ENCODE measurements around the gene NASP.

Gene NASP, protein sequence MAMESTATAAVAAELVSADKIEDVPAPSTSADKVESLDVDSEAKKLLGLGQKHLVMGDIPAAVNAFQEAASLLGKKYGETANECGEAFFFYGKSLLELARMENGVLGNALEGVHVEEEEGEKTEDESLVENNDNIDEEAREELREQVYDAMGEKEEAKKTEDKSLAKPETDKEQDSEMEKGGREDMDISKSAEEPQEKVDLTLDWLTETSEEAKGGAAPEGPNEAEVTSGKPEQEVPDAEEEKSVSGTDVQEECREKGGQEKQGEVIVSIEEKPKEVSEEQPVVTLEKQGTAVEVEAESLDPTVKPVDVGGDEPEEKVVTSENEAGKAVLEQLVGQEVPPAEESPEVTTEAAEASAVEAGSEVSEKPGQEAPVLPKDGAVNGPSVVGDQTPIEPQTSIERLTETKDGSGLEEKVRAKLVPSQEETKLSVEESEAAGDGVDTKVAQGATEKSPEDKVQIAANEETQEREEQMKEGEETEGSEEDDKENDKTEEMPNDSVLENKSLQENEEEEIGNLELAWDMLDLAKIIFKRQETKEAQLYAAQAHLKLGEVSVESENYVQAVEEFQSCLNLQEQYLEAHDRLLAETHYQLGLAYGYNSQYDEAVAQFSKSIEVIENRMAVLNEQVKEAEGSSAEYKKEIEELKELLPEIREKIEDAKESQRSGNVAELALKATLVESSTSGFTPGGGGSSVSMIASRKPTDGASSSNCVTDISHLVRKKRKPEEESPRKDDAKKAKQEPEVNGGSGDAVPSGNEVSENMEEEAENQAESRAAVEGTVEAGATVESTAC

DNA sequence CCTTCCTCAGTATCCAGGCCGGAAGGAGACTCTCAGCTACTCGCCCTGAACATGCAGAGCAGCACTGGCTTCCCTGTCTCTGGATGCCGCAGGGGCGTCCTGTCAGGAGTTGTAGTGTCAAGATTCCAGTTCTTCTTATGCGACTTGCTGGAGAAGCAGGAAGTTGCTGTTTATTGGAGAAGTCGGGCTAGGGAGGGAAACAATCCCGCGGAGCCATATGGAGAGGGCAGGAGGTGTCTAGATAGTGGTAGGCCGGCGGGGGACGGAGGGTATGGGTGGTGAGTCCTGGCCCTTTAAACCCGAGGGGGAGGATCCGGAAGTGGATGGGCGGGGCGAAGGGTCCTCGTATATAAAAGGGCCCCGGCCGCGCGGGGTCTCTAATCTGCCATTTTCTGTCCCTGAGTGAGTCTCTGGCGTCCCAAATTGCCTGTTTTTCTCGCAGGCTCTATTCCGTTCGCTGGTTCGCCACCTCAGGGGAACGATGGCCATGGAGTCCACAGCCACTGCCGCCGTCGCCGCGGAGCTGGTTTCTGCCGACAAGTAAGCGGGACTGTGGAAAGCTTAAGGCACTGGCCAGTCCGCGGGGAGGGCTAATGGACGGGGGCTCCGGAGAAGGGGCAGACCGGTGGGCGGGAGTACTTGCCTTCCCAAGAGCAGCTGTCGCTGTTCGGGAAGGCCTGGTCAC is at the start of gene NASP:
Gene NASP, plus strand, starts transcription at position 376 of the 685 bp plus-strand sequence. Its CDS starts 106 bp downstream, at position 482.
- WGBS (ENCODE audit: insufficient coverage, insufficient read length): no CpG with 5 or more reads among the region's 41 CpGs
- Histone ChIP-seq H3K27ac (ENCODE audit: low read length) (no peak within 1 kb of the TSS), H3K27me3 (ENCODE audit: control insufficient read depth, insufficient read depth, low read length) (no peaks in the 10 kb centered on the region), H3K4me3 (ENCODE audit: low read length) (peak within 1 kb of the TSS; percentile 78), H3K4me1 (ENCODE audit: control insufficient read depth, insufficient read depth, low read length) (peaks cover 4% of the 10 kb centered on the region; the same call in 1 of the 2 replicates), H3K9me3 (ENCODE audit: control insufficient read depth, insufficient read depth, low read length) (no peaks in the 10 kb centered on the region), H3K36me3 (ENCODE audit: control insufficient read depth, insufficient read depth, low read length) (no peaks in the 10 kb centered on the region)
- no peak for DNase-seq (ENCODE audit: low read depth, low spot score)

DNA sequence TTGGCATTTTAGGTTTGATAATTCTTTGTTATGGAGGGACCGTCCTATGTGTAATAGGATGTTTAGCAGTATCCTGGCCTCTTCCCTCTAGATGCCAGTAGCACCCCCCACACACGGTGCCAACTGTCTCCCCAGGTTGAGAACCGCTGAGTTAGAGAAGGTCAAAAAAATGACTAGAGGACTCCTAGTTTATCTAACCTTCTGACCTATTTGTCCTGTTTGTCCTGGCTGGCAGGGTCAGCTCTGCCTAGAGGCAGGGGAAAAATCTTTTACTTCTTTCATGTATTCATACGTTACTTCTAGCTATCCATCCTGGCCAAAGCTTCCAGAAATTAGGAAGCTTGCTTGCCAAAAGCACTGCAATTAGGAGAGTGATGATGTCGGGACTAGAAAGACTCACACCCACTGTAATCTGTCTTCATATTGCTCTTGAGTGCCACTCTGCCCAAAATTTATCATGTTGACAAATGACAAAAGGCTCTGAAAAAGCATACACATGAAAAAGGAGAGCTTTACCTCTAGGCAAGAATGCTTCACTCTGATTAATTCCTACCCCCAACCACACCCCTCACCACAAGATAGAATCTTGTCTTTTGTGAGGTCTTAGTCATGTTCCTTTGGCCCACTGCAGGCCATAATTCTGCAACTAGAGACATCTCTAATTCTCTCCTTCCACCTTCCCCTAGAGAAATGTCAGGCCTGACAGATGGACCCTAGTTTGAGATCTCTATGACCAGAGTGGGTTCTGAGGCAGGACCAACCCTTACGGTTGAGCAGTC is 47.7 kb upstream of the NASP start:
- H3K4me3 ChIP-seq (ENCODE audit: low read length): no peak overlapping the region
- WGBS (ENCODE audit: insufficient coverage, insufficient read length): no CpG with 5 or more reads among the region's 6 CpGs
- H3K27me3 ChIP-seq (ENCODE audit: control insufficient read depth, insufficient read depth, low read length): no peaks in the 10 kb centered on the region
- DNase-seq (ENCODE audit: low read depth, low spot score): no peak
- no peak overlapping the region for H3K27ac ChIP-seq (ENCODE audit: low read length)
- H3K36me3 ChIP-seq (ENCODE audit: control insufficient read depth, insufficient read depth, low read length): no peaks in the 10 kb centered on the region
- no peaks in the 10 kb centered on the region for H3K4me1 ChIP-seq (ENCODE audit: control insufficient read depth, insufficient read depth, low read length)
- no peaks in the 10 kb centered on the region for H3K9me3 ChIP-seq (ENCODE audit: control insufficient read depth, insufficient read depth, low read length)

DNA sequence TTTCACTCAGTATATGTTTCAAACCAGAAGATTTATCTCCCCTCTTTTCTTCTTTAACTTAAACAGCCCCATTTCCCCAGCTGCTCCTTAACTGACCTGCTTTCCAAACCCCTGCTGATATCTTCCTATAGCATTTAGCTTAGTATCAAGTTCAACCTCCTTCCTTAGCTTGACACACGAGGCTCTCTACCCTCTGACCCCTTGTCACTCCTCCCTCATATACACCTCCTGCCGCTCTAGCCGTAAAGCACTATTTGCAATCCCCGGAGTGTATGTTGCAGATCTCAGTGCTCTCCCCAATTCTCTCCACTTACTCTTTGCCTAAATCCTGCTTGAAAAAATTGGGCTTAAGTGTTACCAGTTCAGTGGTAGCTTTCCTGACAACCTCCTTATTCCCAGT is 47.0 kb upstream of the NASP start:
- WGBS (ENCODE audit: insufficient coverage, insufficient read length): no CpG with 5 or more reads among the region's 4 CpGs
- Histone ChIP-seq H3K27ac (ENCODE audit: low read length) (no peak overlapping the region), H3K4me3 (ENCODE audit: low read length) (no peak overlapping the region)

DNA sequence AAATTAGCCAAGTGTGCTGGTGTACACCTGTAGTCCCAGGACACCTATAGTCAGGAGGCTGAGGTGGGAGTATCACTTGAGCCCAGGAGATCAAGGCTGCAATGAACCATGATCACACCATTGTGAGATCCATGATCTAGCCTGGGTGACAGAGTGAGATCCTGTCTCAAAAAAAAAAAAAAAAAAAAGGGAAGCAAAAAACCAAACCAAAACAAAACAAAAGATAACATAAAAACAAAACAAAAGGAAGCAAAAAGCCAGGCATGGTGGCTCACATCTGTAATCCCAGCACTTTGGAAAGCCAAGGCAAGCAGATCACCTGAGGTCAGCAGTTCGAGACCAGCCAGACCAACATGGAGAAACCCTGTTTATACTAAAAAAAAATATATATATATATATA is 42.6 kb upstream of the NASP start:
- H3K36me3 ChIP-seq (ENCODE audit: control insufficient read depth, insufficient read depth, low read length): no peaks in the 10 kb centered on the region
- H3K27me3 ChIP-seq (ENCODE audit: control insufficient read depth, insufficient read depth, low read length): no peaks in the 10 kb centered on the region
- H3K27ac ChIP-seq (ENCODE audit: low read length): no peak overlapping the region
- no peak for DNase-seq (ENCODE audit: low read depth, low spot score)
- H3K4me3 ChIP-seq (ENCODE audit: low read length): no peak overlapping the region
- no CpG with 5 or more reads among the region's 1 CpG for WGBS (ENCODE audit: insufficient coverage, insufficient read length)
- H3K4me1 ChIP-seq (ENCODE audit: control insufficient read depth, insufficient read depth, low read length): no peaks in the 10 kb centered on the region
- no peaks in the 10 kb centered on the region for H3K9me3 ChIP-seq (ENCODE audit: control insufficient read depth, insufficient read depth, low read length)

More for the DNA sequence above, 47.0 kb upstream of the NASP start:
- no peak for DNase-seq (ENCODE audit: low read depth, low spot score)
- Histone ChIP-seq H3K4me1 (ENCODE audit: control insufficient read depth, insufficient read depth, low read length) (no peaks in the 10 kb centered on the region), H3K27me3 (ENCODE audit: control insufficient read depth, insufficient read depth, low read length) (no peaks in the 10 kb centered on the region), H3K9me3 (ENCODE audit: control insufficient read depth, insufficient read depth, low read length) (no peaks in the 10 kb centered on the region), H3K36me3 (ENCODE audit: control insufficient read depth, insufficient read depth, low read length) (no peaks in the 10 kb centered on the region)

DNA sequence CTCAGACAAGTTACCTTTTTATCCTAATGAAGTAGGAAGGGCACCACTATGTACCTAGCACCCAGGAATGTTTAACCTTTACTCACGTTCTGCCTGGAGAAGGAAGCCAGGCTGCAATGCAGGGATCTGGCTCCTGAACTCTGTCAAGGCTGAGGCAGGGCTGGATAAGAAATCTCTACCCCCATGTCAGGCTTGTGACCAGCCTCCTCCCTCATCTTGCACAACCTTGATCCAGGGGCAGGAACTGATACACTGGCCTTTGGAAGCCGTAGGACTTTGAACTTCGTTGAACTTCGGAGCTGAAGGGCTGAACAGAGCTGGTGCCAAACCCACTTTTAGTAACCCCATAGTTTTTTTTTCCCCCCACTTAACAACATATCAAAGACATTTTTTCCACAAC is 41.2 kb upstream of the NASP start:
- no peak for DNase-seq (ENCODE audit: low read depth, low spot score)
- no peak overlapping the region for H3K27ac ChIP-seq (ENCODE audit: low read length)
- no peaks in the 10 kb centered on the region for H3K27me3 ChIP-seq (ENCODE audit: control insufficient read depth, insufficient read depth, low read length)
- H3K4me1 ChIP-seq (ENCODE audit: control insufficient read depth, insufficient read depth, low read length): no peaks in the 10 kb centered on the region
- no peaks in the 10 kb centered on the region for H3K9me3 ChIP-seq (ENCODE audit: control insufficient read depth, insufficient read depth, low read length)
- no peaks in the 10 kb centered on the region for H3K36me3 ChIP-seq (ENCODE audit: control insufficient read depth, insufficient read depth, low read length)
- no peak overlapping the region for H3K4me3 ChIP-seq (ENCODE audit: low read length)
- no CpG with 5 or more reads among the region's 4 CpGs for WGBS (ENCODE audit: insufficient coverage, insufficient read length)

DNA sequence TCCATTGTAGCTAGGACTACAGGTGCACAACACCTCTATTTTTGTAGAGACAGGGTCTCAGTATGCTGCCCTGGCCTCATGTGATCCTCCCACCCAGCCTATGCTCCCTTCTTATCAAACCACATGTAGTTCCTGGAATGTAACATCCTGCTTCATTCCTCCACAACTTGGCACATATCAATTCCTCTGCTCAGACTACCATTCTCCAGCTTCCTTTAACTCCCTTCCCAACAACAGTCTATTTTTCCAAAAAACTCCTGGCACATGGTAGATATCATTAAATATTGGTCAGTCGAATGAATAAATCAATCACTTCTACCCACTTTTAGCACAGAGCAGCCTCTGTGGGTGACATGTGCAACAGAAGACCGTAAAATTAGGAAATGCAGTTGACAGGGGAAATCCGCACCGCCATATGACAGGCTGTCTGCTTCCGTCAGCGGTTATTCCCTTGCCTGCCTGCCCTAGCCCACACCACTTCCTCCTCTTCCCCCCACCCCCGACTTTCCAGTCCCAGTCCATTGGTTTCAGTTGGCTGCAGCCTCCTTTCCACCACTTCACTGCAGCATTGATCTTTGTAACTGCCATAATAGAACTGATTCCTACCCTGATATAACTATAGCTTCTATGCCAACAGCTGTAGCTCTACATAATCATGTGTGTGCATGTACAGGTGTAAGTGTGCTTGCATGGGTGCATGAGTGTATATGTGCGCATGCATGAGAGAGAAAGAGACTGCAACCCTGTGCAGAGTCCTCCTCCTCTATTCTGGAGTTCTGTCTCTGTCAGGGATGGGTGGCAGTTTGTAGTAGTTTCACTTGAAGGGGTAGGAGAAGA is 40.0 kb upstream of the NASP start:
- H3K36me3 ChIP-seq (ENCODE audit: control insufficient read depth, insufficient read depth, low read length): no peaks in the 10 kb centered on the region
- H3K27ac ChIP-seq (ENCODE audit: low read length): no peak overlapping the region
- no peaks in the 10 kb centered on the region for H3K9me3 ChIP-seq (ENCODE audit: control insufficient read depth, insufficient read depth, low read length)
- no peak overlapping the region for H3K4me3 ChIP-seq (ENCODE audit: low read length)
- no peaks in the 10 kb centered on the region for H3K27me3 ChIP-seq (ENCODE audit: control insufficient read depth, insufficient read depth, low read length)
- H3K4me1 ChIP-seq (ENCODE audit: control insufficient read depth, insufficient read depth, low read length): no peaks in the 10 kb centered on the region
- no CpG with 5 or more reads among the region's 8 CpGs for WGBS (ENCODE audit: insufficient coverage, insufficient read length)
- no peak for DNase-seq (ENCODE audit: low read depth, low spot score)

DNA sequence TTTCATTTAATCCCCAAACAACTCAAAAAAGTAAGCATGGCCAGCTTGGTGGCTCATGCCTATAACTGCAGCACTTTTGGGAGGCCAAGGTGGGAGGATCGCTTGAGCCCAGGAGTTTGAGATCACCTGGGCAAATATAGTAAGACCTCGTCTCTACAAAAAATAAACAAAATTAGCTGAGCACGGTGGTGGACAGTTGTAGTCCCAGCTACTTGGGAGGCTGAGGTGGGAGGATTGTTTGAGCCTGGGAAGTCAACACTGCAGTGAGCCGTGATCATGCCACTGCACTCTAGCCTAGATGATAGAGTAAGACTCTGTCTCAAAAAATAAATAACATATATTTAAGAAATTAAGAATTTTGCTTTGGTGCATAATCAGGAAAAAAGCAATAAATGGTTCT is 39.3 kb upstream of the NASP start:
- Histone ChIP-seq H3K27me3 (ENCODE audit: control insufficient read depth, insufficient read depth, low read length) (no peaks in the 10 kb centered on the region), H3K4me3 (ENCODE audit: low read length) (no peak overlapping the region), H3K36me3 (ENCODE audit: control insufficient read depth, insufficient read depth, low read length) (no peaks in the 10 kb centered on the region), H3K27ac (ENCODE audit: low read length) (no peak overlapping the region), H3K9me3 (ENCODE audit: control insufficient read depth, insufficient read depth, low read length) (no peaks in the 10 kb centered on the region), H3K4me1 (ENCODE audit: control insufficient read depth, insufficient read depth, low read length) (no peaks in the 10 kb centered on the region)
- no CpG with 5 or more reads among the region's 4 CpGs for WGBS (ENCODE audit: insufficient coverage, insufficient read length)
- DNase-seq (ENCODE audit: low read depth, low spot score): no peak

DNA sequence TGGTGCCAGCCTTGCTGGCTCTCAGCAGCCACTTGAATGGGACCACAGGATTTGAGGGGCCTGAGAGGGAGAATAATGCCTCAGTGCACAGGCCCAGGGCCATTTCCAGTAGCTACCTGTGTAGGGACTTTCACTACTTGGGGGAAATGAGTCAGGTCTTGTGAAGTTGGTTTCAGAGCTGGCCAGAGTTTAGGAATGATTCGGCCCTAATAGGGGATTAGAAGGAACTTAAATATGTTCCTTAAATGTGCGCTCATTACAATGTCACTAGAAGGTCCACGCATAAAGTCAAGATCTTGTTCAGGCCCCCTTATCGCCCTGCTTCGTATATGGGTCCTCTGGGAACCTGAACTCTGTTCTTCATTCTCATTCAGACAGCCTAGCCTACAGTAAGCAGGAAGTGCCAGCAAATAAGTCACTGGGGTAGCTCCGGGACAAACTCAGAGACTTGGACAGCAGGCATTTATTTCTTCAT is 38.8 kb upstream of the NASP start:
- Histone ChIP-seq H3K9me3 (ENCODE audit: control insufficient read depth, insufficient read depth, low read length) (no peaks in the 10 kb centered on the region), H3K27ac (ENCODE audit: low read length) (no peak overlapping the region), H3K36me3 (ENCODE audit: control insufficient read depth, insufficient read depth, low read length) (no peaks in the 10 kb centered on the region), H3K4me3 (ENCODE audit: low read length) (no peak overlapping the region), H3K4me1 (ENCODE audit: control insufficient read depth, insufficient read depth, low read length) (no peaks in the 10 kb centered on the region), H3K27me3 (ENCODE audit: control insufficient read depth, insufficient read depth, low read length) (no peaks in the 10 kb centered on the region)
- no CpG with 5 or more reads among the region's 6 CpGs for WGBS (ENCODE audit: insufficient coverage, insufficient read length)
- no peak for DNase-seq (ENCODE audit: low read depth, low spot score)

DNA sequence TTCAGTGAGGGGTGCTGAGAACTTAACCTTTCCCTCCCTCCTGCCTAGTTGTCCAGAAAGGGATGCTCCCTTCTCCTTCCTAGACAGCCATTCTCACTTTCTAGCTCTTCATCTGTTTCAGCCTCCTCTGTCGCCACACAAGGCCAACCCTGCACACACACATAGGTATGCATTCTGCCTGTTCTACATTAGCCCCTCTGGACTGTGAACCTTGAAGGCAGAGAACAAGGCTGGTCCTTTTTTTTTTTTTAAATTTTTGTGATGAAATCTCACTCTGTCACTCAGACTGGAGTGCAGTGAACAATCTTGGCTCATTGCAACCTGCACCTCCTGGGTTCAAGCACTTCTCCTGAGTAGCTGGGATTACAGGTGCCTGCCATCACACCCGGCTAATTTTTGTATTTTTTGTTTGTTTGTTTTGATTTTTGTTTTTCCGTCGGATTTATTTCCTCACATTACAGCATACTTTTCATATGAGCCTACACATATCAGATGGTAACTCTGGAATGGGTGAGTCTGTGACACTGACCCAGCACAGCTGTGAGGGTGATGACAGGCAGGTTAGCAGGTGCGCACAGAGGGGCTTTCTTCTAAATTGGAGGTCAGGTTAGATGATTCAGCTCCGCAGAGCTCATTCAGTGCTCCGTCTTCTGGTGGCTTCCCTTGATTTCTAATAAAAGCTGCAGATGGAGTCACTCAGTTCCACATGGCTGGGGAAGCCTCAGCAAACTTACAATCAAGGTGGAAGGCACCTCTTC is 38.1 kb upstream of the NASP start:
- H3K9me3 ChIP-seq (ENCODE audit: control insufficient read depth, insufficient read depth, low read length): no peaks in the 10 kb centered on the region
- H3K4me1 ChIP-seq (ENCODE audit: control insufficient read depth, insufficient read depth, low read length): no peaks in the 10 kb centered on the region
- no peaks in the 10 kb centered on the region for H3K27me3 ChIP-seq (ENCODE audit: control insufficient read depth, insufficient read depth, low read length)
- no peak for DNase-seq (ENCODE audit: low read depth, low spot score)
- H3K4me3 ChIP-seq (ENCODE audit: low read length): no peak overlapping the region
- no peak overlapping the region for H3K27ac ChIP-seq (ENCODE audit: low read length)
- no peaks in the 10 kb centered on the region for H3K36me3 ChIP-seq (ENCODE audit: control insufficient read depth, insufficient read depth, low read length)
- no CpG with 5 or more reads among the region's 7 CpGs for WGBS (ENCODE audit: insufficient coverage, insufficient read length)
